Skeletal muscle satellite cell (primary cell): ENCODE data around the gene TNFSF10. TPM values are rescaled to one million over a fixed set of nuclear protein-coding genes. Genes with fewer than 3 reads are reported as not detected.
"Not testable (repeated sequence)": the region's sequence is repeated elsewhere in the genome, so short reads cannot be mapped to it uniquely, and the experiment has no call there.

ENCODE experiments used
- H3K27me3 ChIP-seq: 2 replicates; pipeline ENCODE4 v1.7.0; 2013; ENCODE audit warnings: low read length; ENCODE audit not compliant: control insufficient read depth, insufficient read depth
- H3K36me3 ChIP-seq: 2 replicates; pipeline ENCODE4 v1.7.0; 2013; ENCODE audit warnings: mild to moderate bottlenecking, control low read depth, low read length; ENCODE audit not compliant: insufficient read depth
- H3K4me1 ChIP-seq: 2 replicates; pipeline ENCODE4 v1.7.0; 2013; ENCODE audit warnings: low read length; ENCODE audit not compliant: control insufficient read depth, insufficient read depth
- H3K4me2 ChIP-seq: 2 replicates; pipeline ENCODE4 v1.7.0; 2013; ENCODE audit warnings: mild to moderate bottlenecking, low read length
- H3K4me3 ChIP-seq: 2 replicates; pipeline ENCODE4 v1.7.0; 2013; ENCODE audit warnings: low read length
- H3K9ac ChIP-seq: 2 replicates; pipeline ENCODE4 v1.7.0; 2013; ENCODE audit warnings: mild to moderate bottlenecking, low read depth, low read length, moderate library complexity
- H3K9me3 ChIP-seq: replicated peaks from 2 replicates; pipeline ENCODE4 v1.7.0; 2013; ENCODE audit warnings: mild to moderate bottlenecking, control low read depth, low read length
- total RNA-seq: library from RNA; depleted of rRNA; stranded (reverse); fragments of >200 nt; gene quantifications from 2 replicates; pipeline ENCODE4 v1.2.3, GENCODE V29; 2012; rRNA removed

TNFSF10 gene
- total RNA-seq, result 0.25 TPM in 1 of 2 replicates, not detected in the other

- no peak within 1 kb of the TSS for H3K4me2 ChIP-seq
- no peaks in the 10 kb centered on the region for H3K27me3 ChIP-seq
- peaks cover 3% of the 10 kb centered on the region for H3K4me1 ChIP-seq
- no peaks in the 10 kb centered on the region for H3K36me3 ChIP-seq
- H3K9me3 ChIP-seq, result no peaks in the 10 kb centered on the region
- no peak within 1 kb of the TSS for H3K9ac ChIP-seq
- no peak within 1 kb of the TSS for H3K4me3 ChIP-seq
These were observed at the start of gene TNFSF10 for GRCh38 chr3:172522871-172523818. Gene TNFSF10, minus strand, starts transcription at chr3:172523430. Its CDS starts 46 bp downstream, at chr3:172523384.

GRCh38 chr3:172569128-172570008 is 46.1 kb upstream of the TNFSF10 start:
- Histone ChIP-seq H3K36me3 (no peaks in the 10 kb centered on the region), H3K4me1 (no peaks in the 10 kb centered on the region), H3K9me3 (no peaks in the 10 kb centered on the region), H3K9ac (no peak overlapping the region), H3K27me3 (no peaks in the 10 kb centered on the region), H3K4me3 (no peak overlapping the region), H3K4me2 (no peak overlapping the region)

GRCh38 chr3:172568701-172569100 is 45.5 kb upstream of the TNFSF10 start:
- no peak overlapping the region for H3K4me3 ChIP-seq
- H3K9me3 ChIP-seq, result no peaks in the 10 kb centered on the region
- no peak overlapping the region for H3K4me2 ChIP-seq
- H3K27me3 ChIP-seq, result no peaks in the 10 kb centered on the region
- H3K36me3 ChIP-seq, result no peaks in the 10 kb centered on the region
- no peak overlapping the region for H3K9ac ChIP-seq
- peaks cover 2% of the 10 kb centered on the region for H3K4me1 ChIP-seq

GRCh38 chr3:172566785-172567184 is 43.6 kb upstream of the TNFSF10 start:
- H3K27me3 ChIP-seq, H3K4me3 ChIP-seq, H3K9ac ChIP-seq, H3K4me2 ChIP-seq, H3K9me3 ChIP-seq, H3K36me3 ChIP-seq: not testable (repeated sequence)
- H3K4me1 ChIP-seq, result peaks cover 21% of the 10 kb centered on the region

GRCh38 chr3:172564499-172564898 is 41.3 kb upstream of the TNFSF10 start:
- Histone ChIP-seq H3K9ac (no peak overlapping the region), H3K4me1 (peaks cover 22% of the 10 kb centered on the region), H3K9me3 (no peaks in the 10 kb centered on the region), H3K27me3 (no peaks in the 10 kb centered on the region), H3K4me3 (no peak overlapping the region), H3K4me2 (no peak overlapping the region), H3K36me3 (no peaks in the 10 kb centered on the region)

- Histone ChIP-seq H3K27me3 (no peaks in the 10 kb centered on the region), H3K9me3 (no peaks in the 10 kb centered on the region), H3K4me1 (peaks cover 24% of the 10 kb centered on the region), H3K4me2 (peak overlapping the region; percentile 52), H3K9ac (peak overlapping the region; percentile 7), H3K36me3 (no peaks in the 10 kb centered on the region), H3K4me3 (peak overlapping the region; percentile 4)
These were observed 39.9 kb upstream of the TNFSF10 start for GRCh38 chr3:172562871-172563865.

- Histone ChIP-seq H3K4me3 (no peak overlapping the region), H3K4me1 (peaks cover 34% of the 10 kb centered on the region)
These were observed 38.8 kb upstream of the TNFSF10 start for GRCh38 chr3:172561897-172562640.

GRCh38 chr3:172560586-172560985 is 37.4 kb upstream of the TNFSF10 start:
- Histone ChIP-seq H3K4me1 (peaks cover 34% of the 10 kb centered on the region), H3K4me2 (no peak overlapping the region)

More at GRCh38 chr3:172561897-172562640, 38.8 kb upstream of the TNFSF10 start:
- Histone ChIP-seq H3K9me3 (no peaks in the 10 kb centered on the region), H3K9ac (peak overlapping the region; percentile 7), H3K4me2 (peak overlapping the region; percentile 52), H3K27me3 (no peaks in the 10 kb centered on the region), H3K36me3 (no peaks in the 10 kb centered on the region)

GRCh38 chr3:172560026-172560425 is 36.8 kb upstream of the TNFSF10 start:
- H3K9ac ChIP-seq, result no peak overlapping the region
- H3K36me3 ChIP-seq, result no peaks in the 10 kb centered on the region
- H3K27me3 ChIP-seq, result no peaks in the 10 kb centered on the region
- no peak overlapping the region for H3K4me3 ChIP-seq
- H3K4me1 ChIP-seq, result peaks cover 34% of the 10 kb centered on the region
- H3K4me2 ChIP-seq, result no peak overlapping the region
- no peaks in the 10 kb centered on the region for H3K9me3 ChIP-seq

More at GRCh38 chr3:172560586-172560985, 37.4 kb upstream of the TNFSF10 start:
- H3K9ac ChIP-seq, result no peak overlapping the region
- H3K9me3 ChIP-seq, result no peaks in the 10 kb centered on the region
- H3K4me3 ChIP-seq, result no peak overlapping the region
- no peaks in the 10 kb centered on the region for H3K36me3 ChIP-seq
- no peaks in the 10 kb centered on the region for H3K27me3 ChIP-seq

GRCh38 chr3:172559020-172559419 is 35.8 kb upstream of the TNFSF10 start:
- Histone ChIP-seq H3K36me3 (no peaks in the 10 kb centered on the region), H3K4me2 (no peak overlapping the region), H3K27me3 (no peaks in the 10 kb centered on the region), H3K9me3 (no peaks in the 10 kb centered on the region), H3K4me3 (no peak overlapping the region), H3K9ac (no peak overlapping the region), H3K4me1 (peaks cover 34% of the 10 kb centered on the region)
